ACC112 (cell line): ENCODE results near the gene HNRNPUL1.
A peak's percentile ranks its signal among the peaks of the same experiment; 100 is the strongest.

ENCODE experiments used
- H2AFZ ChIP-seq: fragments of 200-600 bp; sonication (generic); one replicate; pipeline ENCODE4 v1.6.0; 2017; ENCODE audit warnings: antibody characterized with exemption, low read length; ENCODE audit not compliant: unreplicated experiment
- H3K27ac ChIP-seq: fragments of 200-600 bp; sonication (generic); 2 replicates; pipeline ENCODE4 v1.5.1; 2014; ENCODE audit warnings: low read depth, mild to moderate bottlenecking, antibody characterized with exemption, low read length, moderate library complexity
- H3K27me3 ChIP-seq: fragments of 200-600 bp; sonication (generic); 2 replicates; pipeline ENCODE4 v1.6.1; 2014; ENCODE audit warnings: mild to moderate bottlenecking, antibody characterized with exemption, low read length, moderate library complexity, mixed read lengths; ENCODE audit not compliant: insufficient read depth
- H3K36me3 ChIP-seq: fragments of 200-600 bp; sonication (generic); 2 replicates; pipeline ENCODE4 v1.6.1; 2016; ENCODE audit warnings: mild to moderate bottlenecking, antibody characterized with exemption, low read length, moderate library complexity, mixed read lengths; ENCODE audit not compliant: insufficient read depth
- H3K4me1 ChIP-seq: fragments of 200-600 bp; sonication (generic); one replicate; pipeline ENCODE4 v1.6.1; 2016; ENCODE audit warnings: low read length, mixed read lengths; ENCODE audit not compliant: insufficient read depth, unreplicated experiment, control insufficient read depth
- H3K4me3 ChIP-seq: fragments of 200-600 bp; sonication (generic); 2 replicates; pipeline ENCODE4 v1.5.1; 2014; ENCODE audit warnings: mild to moderate bottlenecking, low read depth, low read length
- H3K79me2 ChIP-seq: fragments of 200-600 bp; sonication (generic); one replicate; pipeline ENCODE4 v1.6.0; 2016; ENCODE audit warnings: low read length; ENCODE audit not compliant: control insufficient read depth, unreplicated experiment, insufficient read depth

HNRNPUL1 gene

GRCh38 chr19:41253660-41254059 lies 10.5 kb upstream of the HNRNPUL1 start:
- no peak overlapping the region for H3K27ac ChIP-seq
- H3K27me3 ChIP-seq = no peaks in the 10 kb centered on the region
- H2AFZ ChIP-seq = no peak overlapping the region
- H3K4me3 ChIP-seq = no peak overlapping the region
- H3K36me3 ChIP-seq = peaks cover 12% of the 10 kb centered on the region; the same call in 1 of the 2 replicates
- no peaks in the 10 kb centered on the region for H3K4me1 ChIP-seq
- no peaks in the 10 kb centered on the region for H3K79me2 ChIP-seq

DNA sequence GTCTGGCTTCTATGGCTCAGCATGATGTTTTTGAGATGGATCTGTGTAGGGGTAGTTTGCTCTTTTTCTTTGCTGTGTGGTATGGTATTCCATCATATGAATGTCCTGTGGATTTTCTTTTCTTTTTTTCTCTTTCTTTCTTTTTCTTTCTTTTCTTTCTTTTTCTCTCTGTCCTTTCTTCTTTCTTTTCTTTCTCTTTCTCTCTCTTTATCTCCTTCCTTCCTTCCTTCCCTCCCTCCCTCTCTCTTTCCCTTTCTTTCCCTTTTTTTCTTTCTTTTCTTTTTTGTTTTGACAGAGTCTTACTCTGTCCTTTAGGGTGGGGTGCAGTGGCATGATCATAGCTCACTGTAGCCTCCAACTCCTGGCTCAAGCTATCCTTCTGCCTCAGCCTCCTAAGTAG lies 9.0 kb upstream of the HNRNPUL1 start:
- Histone ChIP-seq H2AFZ (no peak overlapping the region), H3K4me3 (no peak overlapping the region), H3K27ac (no peak overlapping the region; the same call in 1 of the 2 replicates), H3K27me3 (no peaks in the 10 kb centered on the region), H3K79me2 (no peaks in the 10 kb centered on the region), H3K36me3 (peaks cover 12% of the 10 kb centered on the region; the same call in 1 of the 2 replicates), H3K4me1 (no peaks in the 10 kb centered on the region)

DNA sequence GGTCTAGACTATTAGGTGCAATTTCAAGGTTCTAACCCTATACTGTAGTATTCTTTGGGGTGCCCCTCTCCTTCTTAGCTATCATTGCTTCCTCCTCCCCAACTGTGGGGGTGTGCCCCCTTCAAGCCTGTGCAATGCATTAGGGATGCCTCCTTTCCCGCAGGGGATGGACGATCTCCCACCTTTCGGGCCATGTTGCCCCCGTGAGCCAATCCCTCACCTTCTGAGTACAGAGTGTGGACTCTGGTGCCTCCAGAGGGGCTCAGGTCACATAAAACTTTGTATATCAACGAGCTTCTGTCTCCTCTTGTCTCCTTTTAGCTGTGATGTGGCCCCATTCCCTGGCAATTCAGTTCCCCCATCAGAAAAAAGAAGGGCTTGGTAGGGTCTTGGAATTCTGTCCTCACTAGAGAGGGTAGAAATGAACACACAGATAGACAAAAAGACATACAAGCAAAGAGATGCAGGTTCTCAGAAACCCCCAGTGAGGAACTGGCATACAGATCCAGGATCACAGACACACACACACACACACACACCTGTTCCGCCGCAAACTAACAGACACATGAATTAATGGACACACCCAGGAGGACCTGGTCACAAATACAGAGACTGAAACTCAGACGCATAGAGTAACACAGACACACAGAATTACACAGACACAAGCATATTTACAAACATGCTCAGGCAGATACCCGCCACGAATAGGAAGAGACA lies 2.5 kb upstream of the HNRNPUL1 start:
- Histone ChIP-seq H2AFZ (no peak overlapping the region), H3K27ac (peak overlapping the region; percentile 55; the same call in 1 of the 2 replicates)

DNA sequence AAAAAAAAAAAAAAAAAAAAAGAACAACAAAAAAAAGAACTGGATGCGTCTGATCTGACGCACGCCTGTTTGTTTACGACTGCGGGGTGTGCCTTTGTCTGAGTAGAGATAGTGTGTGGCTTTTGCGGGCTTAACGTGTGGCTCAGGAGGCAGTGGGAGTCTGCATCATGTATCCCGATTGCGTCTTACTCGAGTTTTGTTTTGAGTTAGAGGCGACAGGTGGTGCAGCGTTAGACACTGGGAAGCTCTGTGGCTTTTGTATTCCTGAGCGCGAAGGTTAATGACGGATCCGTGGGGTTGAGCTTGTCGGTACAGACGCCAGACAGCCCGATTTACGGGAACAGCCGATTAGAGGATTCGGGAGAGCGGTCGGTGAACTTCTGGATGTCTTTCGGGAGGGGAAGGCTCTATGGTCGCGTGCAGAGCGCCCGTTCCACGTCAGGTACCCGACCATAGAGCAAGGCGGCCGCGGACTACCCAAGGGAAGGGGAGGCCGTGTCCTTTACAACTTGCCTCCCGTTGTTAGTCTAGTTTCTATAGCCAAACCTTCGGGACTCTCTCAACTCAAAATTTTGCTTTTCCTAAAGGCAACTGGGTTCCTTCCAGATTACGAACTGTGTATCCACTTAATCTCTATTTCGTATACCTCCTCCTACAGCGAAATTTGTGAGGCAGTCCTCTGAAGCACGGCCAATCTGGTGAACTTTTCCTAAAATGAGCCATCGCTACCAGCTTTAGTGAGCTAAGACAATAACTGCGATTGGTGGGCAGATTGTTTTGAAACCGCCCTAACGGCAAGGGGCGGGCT lies 926 bp upstream of the HNRNPUL1 start:
- Histone ChIP-seq H3K79me2 (peaks cover 38% of the 10 kb centered on the region), H3K36me3 (peaks cover 3% of the 10 kb centered on the region; the same call in 1 of the 2 replicates), H3K4me3 (peak overlapping the region; percentile 91), H3K4me1 (peaks cover 15% of the 10 kb centered on the region), H3K27ac (peak overlapping the region; percentile 94), H3K27me3 (no peaks in the 10 kb centered on the region), H2AFZ (peak overlapping the region; percentile 82)

More for the DNA sequence above, 2.5 kb upstream of the HNRNPUL1 start:
- Histone ChIP-seq H3K4me1 (peaks cover 3% of the 10 kb centered on the region), H3K79me2 (peaks cover 22% of the 10 kb centered on the region), H3K27me3 (no peaks in the 10 kb centered on the region), H3K4me3 (peak overlapping the region; percentile 63), H3K36me3 (peaks cover 3% of the 10 kb centered on the region; the same call in 1 of the 2 replicates)

- Histone ChIP-seq H3K4me3 (peak overlapping the region; percentile 89), H3K27me3 (no peaks in the 10 kb centered on the region), H3K79me2 (peaks cover 46% of the 10 kb centered on the region), H3K36me3 (peaks cover 8% of the 10 kb centered on the region; the same call in 1 of the 2 replicates), H3K27ac (peak overlapping the region; percentile 88), H2AFZ (no peak overlapping the region), H3K4me1 (peaks cover 15% of the 10 kb centered on the region)
These were observed 616 bp downstream of the HNRNPUL1 start for GRCh38 chr19:41264581-41265394.

DNA sequence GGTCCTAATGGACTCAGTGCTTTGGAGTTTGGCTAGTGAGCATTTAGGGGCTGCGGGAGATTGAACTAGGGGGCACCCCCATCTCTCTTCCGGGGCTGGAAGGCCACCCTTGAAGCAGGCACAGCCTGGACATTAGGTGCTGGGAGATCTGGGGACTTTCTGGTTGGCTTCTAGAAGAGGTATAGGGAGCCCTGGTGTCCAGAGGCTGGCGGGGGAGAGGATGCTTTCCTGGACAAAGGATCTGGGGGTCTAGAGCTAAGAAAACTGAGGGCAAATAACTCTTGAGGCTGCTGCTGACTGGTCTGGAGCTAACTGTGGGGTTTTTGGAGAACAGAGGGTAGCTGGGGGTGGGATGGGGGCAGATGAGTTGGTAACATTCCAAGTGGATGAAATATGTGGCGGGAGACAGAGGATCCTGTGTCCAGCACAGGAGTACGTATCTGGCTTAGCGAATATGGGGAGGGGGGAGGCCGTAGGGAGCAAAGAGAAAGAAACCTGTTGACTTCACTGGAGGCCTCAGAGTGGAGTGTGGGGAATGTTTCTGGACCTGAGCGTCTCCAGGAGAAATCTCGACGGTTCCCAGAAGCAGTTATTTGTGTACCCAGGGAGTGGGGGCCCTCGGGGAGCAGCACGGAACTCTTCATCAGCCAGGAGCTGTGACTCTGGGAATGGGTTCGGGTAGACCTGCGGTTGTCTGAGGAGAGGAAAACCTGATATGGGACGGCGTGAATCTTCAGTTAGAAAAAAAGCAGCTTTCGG lies 1.4 kb downstream of the HNRNPUL1 start:
- no peak overlapping the region for H2AFZ ChIP-seq
- peaks cover 15% of the 10 kb centered on the region for H3K4me1 ChIP-seq
- peaks cover 8% of the 10 kb centered on the region; the same call in 1 of the 2 replicates for H3K36me3 ChIP-seq
- peak overlapping the region; percentile 88 for H3K27ac ChIP-seq
- peaks cover 46% of the 10 kb centered on the region for H3K79me2 ChIP-seq
- no peaks in the 10 kb centered on the region for H3K27me3 ChIP-seq
- H3K4me3 ChIP-seq = peak overlapping the region; percentile 89

DNA sequence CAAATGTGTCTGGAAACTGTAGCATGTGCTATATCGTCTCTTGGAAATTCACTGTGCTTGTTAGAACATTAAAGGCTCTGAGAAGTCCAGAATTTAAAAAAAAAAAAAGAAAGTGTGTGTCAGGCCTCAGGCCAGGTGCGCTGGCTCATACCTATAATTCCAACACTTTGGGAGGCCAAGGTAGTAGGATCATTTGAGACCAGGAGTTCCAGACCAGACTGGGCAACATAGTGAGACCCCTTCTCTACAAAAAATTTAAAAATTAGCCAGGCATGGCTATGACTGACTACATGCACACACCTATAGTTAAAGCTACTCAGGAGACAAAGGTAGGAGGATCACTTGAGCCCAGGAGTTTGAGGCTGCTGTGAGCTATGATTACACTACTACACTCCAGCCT lies 4.9 kb downstream of the HNRNPUL1 start:
- H3K36me3 ChIP-seq = peaks cover 21% of the 10 kb centered on the region
- H3K4me3 ChIP-seq = no peak overlapping the region
- H2AFZ ChIP-seq = no peak overlapping the region
- H3K27ac ChIP-seq = no peak overlapping the region
- no peaks in the 10 kb centered on the region for H3K27me3 ChIP-seq
- peaks cover 50% of the 10 kb centered on the region for H3K79me2 ChIP-seq
- peaks cover 15% of the 10 kb centered on the region for H3K4me1 ChIP-seq

DNA sequence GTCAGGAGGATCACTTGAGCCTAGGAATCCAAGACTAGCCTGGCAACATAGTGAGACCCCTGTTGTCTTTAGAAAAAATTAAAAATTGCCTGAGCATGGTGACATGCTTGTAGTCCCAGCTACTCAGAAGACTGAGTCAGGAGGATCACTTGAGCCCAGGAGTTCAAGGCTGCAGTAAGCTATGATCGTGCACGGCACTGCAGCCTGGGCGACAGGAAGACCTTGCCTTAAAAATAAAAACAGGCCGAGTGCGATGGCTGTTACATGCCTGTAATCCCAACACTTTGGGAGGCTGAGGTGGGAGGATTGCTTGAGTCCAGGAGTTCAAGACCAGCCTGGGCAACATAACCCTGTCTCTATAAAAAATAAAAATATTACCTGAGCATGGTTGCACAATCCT lies 5.4 kb downstream of the HNRNPUL1 start:
- peaks cover 48% of the 10 kb centered on the region for H3K79me2 ChIP-seq
- no peak overlapping the region for H2AFZ ChIP-seq
- H3K4me1 ChIP-seq = peaks cover 15% of the 10 kb centered on the region
- H3K4me3 ChIP-seq = no peak overlapping the region
- no peak overlapping the region for H3K27ac ChIP-seq
- peaks cover 24% of the 10 kb centered on the region for H3K36me3 ChIP-seq
- no peaks in the 10 kb centered on the region for H3K27me3 ChIP-seq

DNA sequence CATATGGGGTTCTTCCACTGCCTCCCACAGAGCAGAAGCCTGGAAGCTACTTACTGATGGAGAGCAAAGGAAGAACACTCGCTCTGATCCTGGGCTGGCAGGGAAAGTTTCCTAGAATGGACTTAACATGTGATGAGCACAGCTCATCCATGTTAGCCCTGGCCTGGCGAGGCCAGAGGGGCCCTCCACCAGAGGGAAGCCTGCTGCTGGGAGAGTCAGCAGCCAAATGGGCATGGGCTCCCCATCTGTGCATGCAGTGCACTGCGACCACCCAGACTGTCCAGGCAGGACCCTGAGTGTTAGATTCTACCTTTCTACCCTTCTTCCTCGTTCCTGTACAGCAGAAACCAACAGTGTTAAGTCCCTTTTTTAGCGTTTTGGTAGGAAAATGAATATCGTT lies 8.9 kb downstream of the HNRNPUL1 start:
- H2AFZ ChIP-seq = no peak overlapping the region
- no peaks in the 10 kb centered on the region for H3K27me3 ChIP-seq
- H3K27ac ChIP-seq = no peak overlapping the region
- no peaks in the 10 kb centered on the region for H3K4me1 ChIP-seq
- H3K79me2 ChIP-seq = peaks cover 14% of the 10 kb centered on the region
- H3K4me3 ChIP-seq = no peak overlapping the region
- H3K36me3 ChIP-seq = peaks cover 38% of the 10 kb centered on the region

DNA sequence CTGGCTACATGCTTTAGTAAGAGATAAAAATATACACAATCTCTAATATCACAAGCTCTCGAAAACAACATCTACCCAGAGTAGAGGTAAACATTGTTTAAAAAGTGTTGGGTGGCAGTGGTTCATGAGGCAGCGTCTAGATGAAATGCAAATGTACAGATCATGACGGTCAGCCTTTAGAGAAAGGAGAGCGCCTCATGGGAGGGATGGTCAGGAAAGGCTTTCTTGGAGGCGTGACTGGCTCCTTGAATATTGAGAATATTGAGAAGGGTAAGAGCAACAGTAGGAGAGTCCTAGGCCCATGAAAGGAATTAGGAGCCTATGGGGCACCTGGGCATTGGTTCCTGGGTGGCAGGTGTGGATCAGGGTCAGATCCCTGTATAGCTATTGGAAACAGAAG lies 10.6 kb downstream of the HNRNPUL1 start:
- Histone ChIP-seq H2AFZ (no peak overlapping the region), H3K36me3 (peaks cover 42% of the 10 kb centered on the region), H3K4me3 (no peak overlapping the region), H3K79me2 (peaks cover 4% of the 10 kb centered on the region), H3K27ac (no peak overlapping the region), H3K4me1 (no peaks in the 10 kb centered on the region), H3K27me3 (no peaks in the 10 kb centered on the region)
